HG03095 (cell line): Measurements from ENCODE around the gene DOP1B.

Source experiments
- ATAC-seq: cut with Tn5 transposase; IDR thresholded peaks from one replicate; pipeline ENCODE4 v1.9.1; 2021; ENCODE audit warnings: moderate library complexity; ENCODE audit not compliant: unreplicated experiment

Gene DOP1B

DNA sequence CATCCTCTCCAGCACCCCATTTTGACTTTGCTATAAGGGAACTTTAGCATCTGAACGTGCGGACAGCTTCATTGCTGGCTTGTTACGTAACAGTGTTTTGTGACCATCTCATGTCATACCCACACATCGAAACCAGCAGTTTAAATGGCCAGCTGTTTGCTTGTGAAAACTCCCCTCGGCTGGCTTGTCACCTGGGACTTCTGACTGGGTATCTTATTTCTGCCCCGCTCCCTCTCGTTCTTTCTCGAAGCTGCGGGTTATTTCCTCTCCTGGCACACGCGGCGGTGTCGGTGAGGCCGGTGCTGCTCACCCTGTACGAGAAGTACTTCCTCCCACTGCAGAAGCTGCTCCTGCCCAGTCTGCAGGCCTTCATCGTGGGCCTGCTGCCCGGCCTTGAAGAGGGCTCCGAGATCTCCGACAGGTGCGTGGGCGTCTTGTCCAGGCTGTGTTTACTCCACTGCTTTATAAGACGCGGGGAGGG is 43.5 kb downstream of the DOP1B start:
- ATAC-seq: no peak

DNA sequence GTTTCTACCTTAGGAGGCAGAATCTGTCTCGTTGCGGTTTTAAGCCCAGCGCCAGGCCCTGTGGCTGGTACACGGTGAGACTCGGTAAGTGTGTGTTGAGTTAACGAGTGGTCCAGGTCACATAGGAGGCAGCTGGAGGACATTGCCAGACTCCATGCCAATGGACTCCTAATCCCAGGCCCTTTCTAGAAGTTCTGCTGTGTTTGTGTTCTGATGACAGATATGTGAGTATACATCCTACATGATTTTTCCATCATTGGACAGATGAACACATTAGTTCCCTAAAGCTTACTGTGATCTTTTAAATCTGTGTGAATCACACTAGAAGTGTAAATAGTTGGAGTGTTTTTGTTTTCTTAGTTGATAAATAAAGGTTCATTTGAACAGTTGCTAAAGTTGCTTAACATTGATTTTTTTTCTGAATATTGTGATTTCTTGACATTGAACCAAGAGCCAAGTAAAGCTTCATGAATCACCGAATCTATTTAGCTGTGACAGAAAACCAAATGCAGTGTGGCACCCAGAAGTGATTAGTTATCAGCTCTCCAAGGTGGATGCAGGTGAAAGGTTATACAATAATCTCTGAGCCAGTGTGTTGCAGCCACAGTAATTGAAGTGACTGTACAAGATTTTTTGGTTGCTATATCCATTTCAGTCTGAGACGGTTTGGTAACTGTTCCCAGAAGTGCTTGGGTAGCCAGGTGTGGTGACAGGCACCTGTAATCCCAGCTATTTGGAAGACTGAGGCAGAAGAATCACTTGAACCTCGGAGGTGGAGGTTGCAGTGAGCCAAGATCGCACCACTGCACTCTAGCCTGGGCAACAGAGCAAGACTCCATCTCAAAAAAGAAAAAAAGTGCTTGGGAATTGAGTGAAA is 46.3 kb downstream of the DOP1B start:
- ATAC-seq: no peak

DNA sequence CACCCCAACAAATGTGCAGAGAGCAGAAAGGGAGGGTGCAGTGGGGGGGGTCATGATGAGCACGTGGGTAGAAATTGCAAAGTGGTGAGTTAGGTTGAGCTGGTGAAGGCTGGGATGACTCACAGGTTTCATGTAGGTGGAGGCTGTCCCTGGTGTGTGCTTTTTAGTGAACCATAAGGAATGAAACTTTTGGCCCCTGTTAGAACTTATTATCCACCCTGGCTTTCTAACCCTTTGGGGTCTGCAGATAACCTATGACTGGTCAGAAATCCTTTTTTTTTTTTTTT is 46.9 kb downstream of the DOP1B start:
- ATAC-seq: no peak

DNA sequence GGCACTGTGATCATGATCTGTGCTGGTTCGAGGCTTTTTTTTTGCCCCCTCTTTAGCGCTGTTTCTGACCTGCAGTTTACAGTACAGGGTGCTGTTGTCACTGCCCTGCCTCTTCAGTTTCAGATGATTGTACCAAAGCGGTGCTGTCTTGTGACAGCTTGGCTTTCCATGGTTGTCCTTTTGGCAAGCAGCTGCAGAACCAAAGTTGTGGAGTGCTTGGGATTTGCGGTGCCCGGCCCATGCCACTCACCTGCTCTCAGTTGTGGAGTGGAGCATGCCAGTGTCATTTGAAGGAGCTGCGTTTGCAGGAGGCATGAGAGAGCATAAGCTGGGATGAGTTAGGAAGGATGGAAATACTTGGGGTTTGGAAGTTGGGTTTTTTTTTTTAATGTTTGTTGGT is 48.4 kb downstream of the DOP1B start:
- ATAC-seq: no peak

DNA sequence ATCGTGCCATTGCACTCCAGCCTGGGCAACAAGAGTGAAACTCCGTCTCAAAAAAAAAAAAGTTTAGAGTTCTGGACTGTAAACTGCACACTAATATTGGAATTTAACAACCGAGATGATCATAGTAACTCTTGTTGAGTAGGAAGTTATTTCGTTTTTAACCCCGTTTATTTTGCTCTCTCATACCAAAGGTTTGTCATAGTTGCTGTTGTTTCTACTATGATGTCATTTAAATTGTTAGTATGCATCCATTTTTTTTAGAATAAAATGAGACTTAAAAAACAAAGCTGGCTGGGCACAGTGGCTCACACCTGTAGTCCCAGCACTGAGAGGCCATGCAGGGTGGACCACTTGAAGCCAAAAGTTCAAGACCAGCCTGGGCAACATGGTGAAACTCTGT is 49.3 kb downstream of the DOP1B start:
- no peak for ATAC-seq
